ENCODE measurements around the gene KRTAP1-1. TPM values are rescaled to one million over a fixed set of nuclear protein-coding genes. Genes with fewer than 3 reads are reported as not detected.

The KRTAP1-1 gene
- polyA plus RNA-seq, 1 donor from 2014 or later, result not detected

- no peak within 1 kb of the TSS for H3K4me2 ChIP-seq (ENCODE audit: low read length)
- H3K27me3 ChIP-seq (ENCODE audit: insufficient read depth, low read depth, low read length), result no peaks in the 10 kb centered on the region
- H2AFZ ChIP-seq (ENCODE audit: low read depth, low read length), result no peak within 1 kb of the TSS
- no peaks in the 10 kb centered on the region for H3F3A ChIP-seq (ENCODE audit: insufficient read depth, low read length, poor library complexity, severe bottlenecking)
- H3K4me3 ChIP-seq (ENCODE audit: low read length), result no peak within 1 kb of the TSS
- H3K9me3 ChIP-seq (ENCODE audit: low read length), result no peaks in the 10 kb centered on the region
- H3K9ac ChIP-seq (ENCODE audit: low read length), result no peak within 1 kb of the TSS
- TF ChIP-seq POLR2AphosphoS5 (IDR thresholded peaks at IDR 0.05) (no peak), MXI1 (conservative IDR thresholded peaks at IDR 0.05; ENCODE audit: poor library complexity, severe bottlenecking) (no peak), EP300 (conservative IDR thresholded peaks at IDR 0.05; ENCODE audit: poor library complexity, severe bottlenecking) (no peak), TAF1 (IDR thresholded peaks at IDR 0.05; ENCODE audit: low read depth) (no peak), RAD21 (conservative IDR thresholded peaks at IDR 0.05) (no peak), SMC3 (conservative IDR thresholded peaks at IDR 0.05; ENCODE audit: poor library complexity) (no peak), EZH2 (IDR thresholded peaks at IDR 0.05; ENCODE audit: borderline replicate concordance, insufficient read depth, low read length, poor library complexity, severe bottlenecking) (no peak)
- TF ChIP-seq, protein P1, sequence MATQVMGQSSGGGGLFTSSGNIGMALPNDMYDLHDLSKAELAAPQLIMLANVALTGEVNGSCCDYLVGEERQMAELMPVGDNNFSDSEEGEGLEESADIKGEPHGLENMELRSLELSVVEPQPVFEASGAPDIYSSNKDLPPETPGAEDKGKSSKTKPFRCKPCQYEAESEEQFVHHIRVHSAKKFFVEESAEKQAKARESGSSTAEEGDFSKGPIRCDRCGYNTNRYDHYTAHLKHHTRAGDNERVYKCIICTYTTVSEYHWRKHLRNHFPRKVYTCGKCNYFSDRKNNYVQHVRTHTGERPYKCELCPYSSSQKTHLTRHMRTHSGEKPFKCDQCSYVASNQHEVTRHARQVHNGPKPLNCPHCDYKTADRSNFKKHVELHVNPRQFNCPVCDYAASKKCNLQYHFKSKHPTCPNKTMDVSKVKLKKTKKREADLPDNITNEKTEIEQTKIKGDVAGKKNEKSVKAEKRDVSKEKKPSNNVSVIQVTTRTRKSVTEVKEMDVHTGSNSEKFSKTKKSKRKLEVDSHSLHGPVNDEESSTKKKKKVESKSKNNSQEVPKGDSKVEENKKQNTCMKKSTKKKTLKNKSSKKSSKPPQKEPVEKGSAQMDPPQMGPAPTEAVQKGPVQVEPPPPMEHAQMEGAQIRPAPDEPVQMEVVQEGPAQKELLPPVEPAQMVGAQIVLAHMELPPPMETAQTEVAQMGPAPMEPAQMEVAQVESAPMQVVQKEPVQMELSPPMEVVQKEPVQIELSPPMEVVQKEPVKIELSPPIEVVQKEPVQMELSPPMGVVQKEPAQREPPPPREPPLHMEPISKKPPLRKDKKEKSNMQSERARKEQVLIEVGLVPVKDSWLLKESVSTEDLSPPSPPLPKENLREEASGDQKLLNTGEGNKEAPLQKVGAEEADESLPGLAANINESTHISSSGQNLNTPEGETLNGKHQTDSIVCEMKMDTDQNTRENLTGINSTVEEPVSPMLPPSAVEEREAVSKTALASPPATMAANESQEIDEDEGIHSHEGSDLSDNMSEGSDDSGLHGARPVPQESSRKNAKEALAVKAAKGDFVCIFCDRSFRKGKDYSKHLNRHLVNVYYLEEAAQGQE (IDR thresholded peaks at IDR 0.05; ENCODE audit: borderline replicate concordance), result no peak
- TF ChIP-seq, protein P2, sequence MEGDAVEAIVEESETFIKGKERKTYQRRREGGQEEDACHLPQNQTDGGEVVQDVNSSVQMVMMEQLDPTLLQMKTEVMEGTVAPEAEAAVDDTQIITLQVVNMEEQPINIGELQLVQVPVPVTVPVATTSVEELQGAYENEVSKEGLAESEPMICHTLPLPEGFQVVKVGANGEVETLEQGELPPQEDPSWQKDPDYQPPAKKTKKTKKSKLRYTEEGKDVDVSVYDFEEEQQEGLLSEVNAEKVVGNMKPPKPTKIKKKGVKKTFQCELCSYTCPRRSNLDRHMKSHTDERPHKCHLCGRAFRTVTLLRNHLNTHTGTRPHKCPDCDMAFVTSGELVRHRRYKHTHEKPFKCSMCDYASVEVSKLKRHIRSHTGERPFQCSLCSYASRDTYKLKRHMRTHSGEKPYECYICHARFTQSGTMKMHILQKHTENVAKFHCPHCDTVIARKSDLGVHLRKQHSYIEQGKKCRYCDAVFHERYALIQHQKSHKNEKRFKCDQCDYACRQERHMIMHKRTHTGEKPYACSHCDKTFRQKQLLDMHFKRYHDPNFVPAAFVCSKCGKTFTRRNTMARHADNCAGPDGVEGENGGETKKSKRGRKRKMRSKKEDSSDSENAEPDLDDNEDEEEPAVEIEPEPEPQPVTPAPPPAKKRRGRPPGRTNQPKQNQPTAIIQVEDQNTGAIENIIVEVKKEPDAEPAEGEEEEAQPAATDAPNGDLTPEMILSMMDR (IDR thresholded peaks at IDR 0.05; ENCODE audit: poor library complexity, severe bottlenecking), result no peak
- no peaks in the 10 kb centered on the region for H3K36me3 ChIP-seq (ENCODE audit: insufficient read depth, low read length)
- no peaks in the 10 kb centered on the region for H4K20me1 ChIP-seq (ENCODE audit: insufficient read depth)
- no peaks in the 10 kb centered on the region for H3K9me2 ChIP-seq (ENCODE audit: insufficient read depth, low read length)
- no peaks in the 10 kb centered on the region for H3K79me2 ChIP-seq (replicated peaks; ENCODE audit: insufficient read depth, low read length)
- H3K27ac ChIP-seq (ENCODE audit: low read length), result no peak within 1 kb of the TSS
Measured at GRCh38 chr17:41029633-41030245, 11.5 kb downstream of the KRTAP1-1 start, which contains the start of gene KRTAP1-4. TSS of gene KRTAP1-4 (minus strand) at chr17:41030195. CDS start at chr17:41030078, 117 bp downstream.

GRCh38 chr17:41026715-41027471 is 14.4 kb downstream of the KRTAP1-1 start, which contains the start of gene KRTAP1-5:
TSS of gene KRTAP1-5 (minus strand) at chr17:41027208. CDS start at chr17:41027155, 53 bp downstream.
- no peaks in the 10 kb centered on the region for H3K27me3 ChIP-seq (ENCODE audit: insufficient read depth, low read depth, low read length)
- no peak within 1 kb of the TSS for H3K27ac ChIP-seq (ENCODE audit: low read length)
- no peaks in the 10 kb centered on the region for H3F3A ChIP-seq (ENCODE audit: insufficient read depth, low read length, poor library complexity, severe bottlenecking)
- no peaks in the 10 kb centered on the region for H3K79me2 ChIP-seq (replicated peaks; ENCODE audit: insufficient read depth, low read length)
- no peaks in the 10 kb centered on the region for H4K20me1 ChIP-seq (ENCODE audit: insufficient read depth)
- H3K4me3 ChIP-seq (ENCODE audit: low read length), result no peak within 1 kb of the TSS
- TF ChIP-seq, protein P2 (IDR thresholded peaks at IDR 0.05; ENCODE audit: poor library complexity, severe bottlenecking), result no peak
- TF ChIP-seq, protein P1 (IDR thresholded peaks at IDR 0.05; ENCODE audit: borderline replicate concordance), result no peak
- TF ChIP-seq POLR2AphosphoS5 (IDR thresholded peaks at IDR 0.05) (no peak), EZH2 (IDR thresholded peaks at IDR 0.05; ENCODE audit: borderline replicate concordance, insufficient read depth, low read length, poor library complexity, severe bottlenecking) (no peak), RAD21 (conservative IDR thresholded peaks at IDR 0.05) (no peak), EP300 (conservative IDR thresholded peaks at IDR 0.05; ENCODE audit: poor library complexity, severe bottlenecking) (no peak), MXI1 (conservative IDR thresholded peaks at IDR 0.05; ENCODE audit: poor library complexity, severe bottlenecking) (no peak), TAF1 (IDR thresholded peaks at IDR 0.05; ENCODE audit: low read depth) (no peak), SMC3 (conservative IDR thresholded peaks at IDR 0.05; ENCODE audit: poor library complexity) (no peak)
- no peak within 1 kb of the TSS for H2AFZ ChIP-seq (ENCODE audit: low read depth, low read length)
- no peaks in the 10 kb centered on the region for H3K9me2 ChIP-seq (ENCODE audit: insufficient read depth, low read length)
- no peak within 1 kb of the TSS for H3K4me2 ChIP-seq (ENCODE audit: low read length)
- H3K9me3 ChIP-seq (ENCODE audit: low read length), result no peaks in the 10 kb centered on the region
- no peaks in the 10 kb centered on the region for H3K36me3 ChIP-seq (ENCODE audit: insufficient read depth, low read length)
- H3K9ac ChIP-seq (ENCODE audit: low read length), result no peak within 1 kb of the TSS
